HG03354 (cell line): ENCODE measurements around the gene KIF21B.

Experiments used
- ATAC-seq: cut with Tn5 transposase; IDR thresholded peaks from one replicate; pipeline ENCODE4 v1.9.1; 2021; ENCODE audit warnings: mild to moderate bottlenecking; ENCODE audit not compliant: unreplicated experiment, poor library complexity, severe bottlenecking

Gene KIF21B, protein sequence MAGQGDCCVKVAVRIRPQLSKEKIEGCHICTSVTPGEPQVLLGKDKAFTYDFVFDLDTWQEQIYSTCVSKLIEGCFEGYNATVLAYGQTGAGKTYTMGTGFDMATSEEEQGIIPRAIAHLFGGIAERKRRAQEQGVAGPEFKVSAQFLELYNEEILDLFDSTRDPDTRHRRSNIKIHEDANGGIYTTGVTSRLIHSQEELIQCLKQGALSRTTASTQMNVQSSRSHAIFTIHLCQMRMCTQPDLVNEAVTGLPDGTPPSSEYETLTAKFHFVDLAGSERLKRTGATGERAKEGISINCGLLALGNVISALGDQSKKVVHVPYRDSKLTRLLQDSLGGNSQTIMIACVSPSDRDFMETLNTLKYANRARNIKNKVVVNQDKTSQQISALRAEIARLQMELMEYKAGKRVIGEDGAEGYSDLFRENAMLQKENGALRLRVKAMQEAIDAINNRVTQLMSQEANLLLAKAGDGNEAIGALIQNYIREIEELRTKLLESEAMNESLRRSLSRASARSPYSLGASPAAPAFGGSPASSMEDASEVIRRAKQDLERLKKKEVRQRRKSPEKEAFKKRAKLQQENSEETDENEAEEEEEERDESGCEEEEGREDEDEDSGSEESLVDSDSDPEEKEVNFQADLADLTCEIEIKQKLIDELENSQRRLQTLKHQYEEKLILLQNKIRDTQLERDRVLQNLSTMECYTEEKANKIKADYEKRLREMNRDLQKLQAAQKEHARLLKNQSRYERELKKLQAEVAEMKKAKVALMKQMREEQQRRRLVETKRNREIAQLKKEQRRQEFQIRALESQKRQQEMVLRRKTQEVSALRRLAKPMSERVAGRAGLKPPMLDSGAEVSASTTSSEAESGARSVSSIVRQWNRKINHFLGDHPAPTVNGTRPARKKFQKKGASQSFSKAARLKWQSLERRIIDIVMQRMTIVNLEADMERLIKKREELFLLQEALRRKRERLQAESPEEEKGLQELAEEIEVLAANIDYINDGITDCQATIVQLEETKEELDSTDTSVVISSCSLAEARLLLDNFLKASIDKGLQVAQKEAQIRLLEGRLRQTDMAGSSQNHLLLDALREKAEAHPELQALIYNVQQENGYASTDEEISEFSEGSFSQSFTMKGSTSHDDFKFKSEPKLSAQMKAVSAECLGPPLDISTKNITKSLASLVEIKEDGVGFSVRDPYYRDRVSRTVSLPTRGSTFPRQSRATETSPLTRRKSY (N-terminal part only)

DNA sequence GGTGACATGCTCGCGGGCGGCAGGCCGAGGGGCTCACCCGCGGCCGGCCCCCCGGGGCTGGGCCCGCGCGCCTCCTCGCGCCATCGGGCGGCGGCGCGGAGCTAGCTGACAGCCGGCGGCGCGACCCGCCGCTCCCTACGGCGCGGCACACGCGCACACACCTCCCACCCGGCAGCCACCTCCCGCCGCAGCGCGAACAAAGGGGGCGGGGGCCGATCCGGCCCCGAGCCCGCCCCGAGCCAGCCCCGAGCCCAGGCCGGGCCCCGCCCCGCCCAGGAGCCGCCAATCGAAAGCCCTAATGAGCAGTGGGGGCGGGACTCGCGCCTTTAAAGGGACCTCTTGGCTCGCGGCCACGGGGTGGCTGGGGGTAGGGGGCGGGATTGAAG is at the start of gene KIF21B:
Gene KIF21B (minus strand): TSS at position 198 of the 386 bp plus-strand sequence. CDS start 331 bp downstream, outside the sequence.
- ATAC-seq = peak; percentile 65

DNA sequence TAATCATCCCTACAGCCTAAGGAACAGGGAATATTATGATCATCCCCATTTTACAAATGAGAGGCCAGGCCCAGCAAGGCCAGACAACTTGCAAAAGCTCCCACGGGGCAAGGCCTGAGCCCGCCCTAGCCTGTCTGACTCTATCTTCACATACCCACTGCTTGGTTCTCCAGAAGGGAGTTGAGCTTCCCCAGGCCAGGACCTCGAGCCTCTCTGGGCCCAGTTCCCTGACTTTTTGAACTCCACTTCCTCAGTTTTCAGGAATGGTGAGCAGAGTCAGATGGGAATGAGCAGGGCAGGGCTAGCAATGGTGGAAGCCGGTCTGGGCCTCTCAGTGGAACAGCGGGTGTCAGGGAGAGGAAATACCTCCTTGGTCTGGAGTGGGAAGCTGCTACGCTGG is 49.4 kb upstream of the KIF21B start:
- ATAC-seq = no peak

DNA sequence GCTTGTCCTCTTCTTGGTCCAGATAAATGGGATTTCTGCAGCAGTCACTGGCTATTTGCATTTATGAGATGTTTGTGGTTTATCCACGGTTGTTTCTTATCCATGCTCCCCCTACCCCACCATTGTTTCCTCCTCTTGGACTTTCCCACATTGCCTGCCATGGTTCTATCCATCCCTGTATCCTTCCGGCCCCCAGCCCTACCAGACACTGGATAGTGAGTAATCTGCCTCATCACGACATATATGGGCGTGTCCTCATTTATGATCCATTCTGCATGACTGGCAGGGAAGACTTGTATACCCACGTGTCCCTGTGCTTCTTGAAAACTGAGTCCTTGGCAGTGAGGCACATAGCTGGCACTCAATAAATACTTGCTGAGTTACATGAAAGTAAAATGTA is 48.6 kb upstream of the KIF21B start:
- no peak for ATAC-seq

DNA sequence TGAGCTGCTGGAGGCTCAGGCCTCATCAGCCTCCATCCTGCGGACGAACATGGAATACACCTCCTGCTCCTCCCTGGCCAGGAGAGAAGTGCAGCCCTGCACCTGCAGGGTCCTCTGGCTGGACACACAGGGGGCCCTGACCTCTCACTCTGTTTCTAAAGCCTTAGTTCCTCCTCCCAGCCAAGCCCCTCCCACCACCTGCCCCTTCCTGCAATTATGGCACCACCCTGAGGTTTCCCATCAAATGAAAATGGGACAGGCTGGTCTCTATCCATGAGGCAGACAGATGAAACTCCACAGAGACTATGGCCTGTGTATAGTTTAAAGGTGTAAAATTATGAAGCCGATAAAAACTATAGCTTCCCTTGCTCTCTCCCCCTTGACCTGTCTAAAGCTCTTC is 46.1 kb upstream of the KIF21B start:
- ATAC-seq = no peak

DNA sequence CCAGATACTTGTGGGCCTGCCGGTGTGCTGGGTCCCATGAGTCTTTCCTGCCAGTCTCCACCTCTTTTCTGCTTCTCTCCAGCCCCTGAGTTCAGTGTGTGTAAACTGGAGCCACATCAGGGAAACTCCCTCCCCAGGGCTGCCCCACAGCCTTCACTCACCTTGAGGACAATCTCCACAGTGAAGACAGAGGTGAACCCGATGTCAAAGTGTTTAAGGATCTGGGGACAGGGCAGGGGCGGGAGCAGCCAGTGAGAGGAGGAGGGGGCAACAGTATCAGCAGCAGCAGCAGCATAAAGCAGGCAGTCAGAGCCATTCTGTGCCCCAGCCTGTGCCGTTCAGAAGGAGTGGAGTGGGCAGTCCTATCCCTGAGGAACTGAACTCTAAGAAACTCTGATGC is 45.5 kb upstream of the KIF21B start:
- ATAC-seq = no peak

DNA sequence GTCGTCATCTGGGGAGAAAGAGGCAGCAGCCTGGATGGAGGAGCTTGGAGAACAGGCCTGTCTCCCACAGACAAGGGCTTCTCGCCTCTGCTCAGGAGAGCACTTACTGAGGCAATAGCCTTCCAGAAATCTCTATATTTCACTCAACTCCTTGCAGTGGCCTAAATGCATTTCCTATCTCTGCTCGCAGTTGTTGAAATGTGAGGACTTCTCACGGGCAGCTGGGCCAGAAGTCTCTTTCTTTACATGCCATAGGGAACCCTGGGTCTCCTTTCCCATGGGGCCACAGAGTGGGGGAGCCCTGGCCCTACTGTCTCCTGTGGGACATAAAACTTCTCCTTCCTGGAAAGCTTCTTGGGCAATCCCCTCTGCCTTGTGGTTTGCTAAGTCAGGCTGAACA is 43.5 kb upstream of the KIF21B start:
- no peak for ATAC-seq

DNA sequence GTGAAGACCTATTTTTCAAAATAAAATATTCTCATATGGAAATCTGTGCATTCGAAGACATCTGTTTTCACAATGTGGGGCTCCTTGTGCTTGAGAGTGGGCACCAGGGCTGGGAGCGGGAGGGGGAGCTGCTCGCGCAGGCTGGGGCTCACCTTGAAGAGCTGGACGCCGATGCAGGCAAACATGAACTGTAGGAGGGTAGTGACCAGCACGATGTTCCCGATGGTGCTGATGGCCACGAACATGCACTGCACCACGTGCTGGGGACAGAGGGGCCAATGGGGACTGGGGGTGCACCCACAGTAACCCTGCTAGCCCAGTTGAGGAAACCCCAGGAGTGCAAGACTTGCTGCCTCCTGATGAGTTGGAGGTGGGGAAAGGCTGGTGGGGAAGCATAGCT is 42.2 kb upstream of the KIF21B start:
- ATAC-seq = no peak

DNA sequence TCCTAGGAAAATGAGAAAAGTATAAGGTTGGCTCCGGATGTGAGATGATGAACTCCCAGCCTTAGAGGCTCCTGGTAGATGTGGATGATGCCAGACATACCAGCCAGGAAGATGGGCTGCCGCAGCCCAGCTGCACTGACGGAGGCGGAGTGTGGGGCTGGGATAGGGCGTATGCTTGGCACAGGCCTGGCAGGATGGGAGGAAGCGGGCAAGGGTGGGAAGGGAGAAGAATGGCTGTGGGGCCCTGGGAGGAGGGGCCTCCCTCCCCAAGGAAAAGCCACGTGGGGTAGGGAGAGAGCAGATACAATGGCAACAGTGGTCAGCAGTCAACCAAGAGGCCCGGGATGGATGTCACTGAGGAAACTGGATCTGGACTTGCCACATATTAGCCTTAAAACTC is 41.3 kb upstream of the KIF21B start:
- ATAC-seq = no peak

DNA sequence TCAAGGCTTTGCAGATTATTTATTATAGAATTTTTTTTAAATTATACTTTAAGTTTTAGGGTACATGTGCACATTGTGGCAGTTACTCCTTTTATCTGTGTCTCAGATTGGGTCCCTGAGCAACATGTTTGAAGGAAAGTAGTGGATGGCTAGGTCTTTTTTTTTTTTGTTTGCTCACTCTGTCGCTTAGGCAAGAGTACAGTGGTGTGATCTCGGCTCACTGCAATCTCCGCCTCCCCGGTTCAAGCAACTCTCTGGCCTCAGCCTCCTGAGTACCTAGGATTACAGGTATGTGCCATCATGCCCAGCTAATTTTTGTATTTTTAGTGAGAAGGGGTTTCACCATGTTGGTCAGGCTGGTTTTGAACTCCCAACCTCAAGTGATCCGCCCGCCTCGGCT is 39.6 kb upstream of the KIF21B start:
- ATAC-seq = no peak

DNA sequence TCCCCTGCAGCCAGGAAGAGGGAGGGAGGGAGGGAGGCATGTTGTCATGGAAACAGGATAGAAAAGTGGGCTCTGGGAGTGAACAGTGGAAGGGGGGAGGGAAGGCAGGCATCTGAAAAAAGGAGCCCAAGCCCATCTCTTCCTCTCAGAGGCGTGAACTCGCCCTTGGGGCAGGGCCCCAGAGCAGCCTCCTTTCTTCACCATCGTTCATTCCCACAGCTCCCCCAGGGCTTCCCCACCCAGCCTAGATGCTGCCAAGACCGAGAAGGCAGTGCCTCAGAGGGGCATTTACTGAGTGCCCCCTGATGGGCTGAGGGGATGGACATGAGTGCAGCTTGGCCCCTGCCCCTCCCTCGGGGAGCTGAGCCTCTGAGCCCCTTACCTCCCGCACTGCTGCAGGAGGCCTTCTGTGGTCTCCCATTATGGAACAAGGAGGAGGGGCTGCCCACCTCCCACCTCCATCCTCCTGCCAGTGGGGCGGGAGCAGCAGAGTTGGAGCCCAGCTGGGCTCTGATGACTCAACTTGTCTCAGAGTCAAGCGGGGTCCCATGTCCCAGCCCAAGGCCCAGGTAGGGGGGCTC is 39.1 kb upstream of the KIF21B start:
- no peak for ATAC-seq

DNA sequence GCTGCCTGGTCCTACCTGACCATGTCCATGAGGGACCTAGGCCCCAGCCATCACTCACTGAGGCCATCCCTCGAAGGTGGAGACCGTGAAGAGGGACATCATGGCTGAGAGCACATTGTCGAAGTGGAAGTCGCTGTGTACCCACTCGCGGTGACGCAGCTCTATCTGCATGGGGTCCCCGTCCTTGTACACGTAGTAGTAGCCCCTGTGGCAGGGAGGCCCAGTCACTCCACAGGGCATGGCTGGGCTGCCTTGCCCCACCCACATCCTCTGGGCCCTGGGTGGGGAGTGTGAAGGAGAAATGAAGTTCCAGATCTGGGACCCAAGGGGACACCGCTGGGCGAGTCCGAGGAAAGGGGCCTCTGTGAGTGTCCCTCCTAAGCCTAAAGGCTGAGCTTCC is 38.4 kb upstream of the KIF21B start:
- ATAC-seq = no peak

DNA sequence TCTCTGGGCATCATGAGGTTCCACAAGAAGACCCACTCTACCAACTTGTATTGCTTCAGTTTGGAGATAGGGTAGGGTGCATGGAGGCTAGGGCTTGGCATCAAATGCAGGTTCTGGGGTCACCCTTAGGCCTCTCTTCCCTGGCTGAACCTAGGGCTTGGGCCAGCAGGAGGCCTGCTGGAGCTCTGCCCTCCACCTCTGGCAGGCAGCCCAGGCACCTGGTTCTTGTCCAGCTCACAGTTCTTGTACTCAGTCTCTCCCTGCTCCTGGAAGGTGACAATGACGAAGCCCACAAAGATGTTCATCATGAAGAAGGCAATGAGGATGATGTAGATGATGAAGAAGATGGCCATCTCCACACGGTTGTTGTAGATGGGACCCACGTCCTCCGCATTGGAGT is 37.5 kb upstream of the KIF21B start:
- no peak for ATAC-seq

DNA sequence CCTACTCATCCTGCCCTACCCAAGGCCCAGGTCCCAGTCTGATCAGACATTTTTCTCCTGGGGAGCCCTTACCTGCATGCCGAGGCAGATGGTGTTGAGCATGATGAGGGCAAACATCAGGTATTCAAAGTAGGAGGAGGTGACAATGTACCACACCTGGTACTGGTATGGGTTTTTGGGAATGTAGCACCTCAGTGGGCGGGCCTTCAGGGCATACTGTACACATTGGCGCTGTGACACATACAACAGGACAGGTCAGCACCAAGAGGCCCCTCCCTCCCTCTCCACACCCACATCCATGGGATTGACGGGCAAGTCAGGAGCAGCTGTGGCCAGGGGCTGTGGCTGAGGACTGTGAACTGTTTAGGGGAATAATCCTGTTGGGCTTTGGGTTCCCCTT is 37.1 kb upstream of the KIF21B start:
- ATAC-seq = no peak

DNA sequence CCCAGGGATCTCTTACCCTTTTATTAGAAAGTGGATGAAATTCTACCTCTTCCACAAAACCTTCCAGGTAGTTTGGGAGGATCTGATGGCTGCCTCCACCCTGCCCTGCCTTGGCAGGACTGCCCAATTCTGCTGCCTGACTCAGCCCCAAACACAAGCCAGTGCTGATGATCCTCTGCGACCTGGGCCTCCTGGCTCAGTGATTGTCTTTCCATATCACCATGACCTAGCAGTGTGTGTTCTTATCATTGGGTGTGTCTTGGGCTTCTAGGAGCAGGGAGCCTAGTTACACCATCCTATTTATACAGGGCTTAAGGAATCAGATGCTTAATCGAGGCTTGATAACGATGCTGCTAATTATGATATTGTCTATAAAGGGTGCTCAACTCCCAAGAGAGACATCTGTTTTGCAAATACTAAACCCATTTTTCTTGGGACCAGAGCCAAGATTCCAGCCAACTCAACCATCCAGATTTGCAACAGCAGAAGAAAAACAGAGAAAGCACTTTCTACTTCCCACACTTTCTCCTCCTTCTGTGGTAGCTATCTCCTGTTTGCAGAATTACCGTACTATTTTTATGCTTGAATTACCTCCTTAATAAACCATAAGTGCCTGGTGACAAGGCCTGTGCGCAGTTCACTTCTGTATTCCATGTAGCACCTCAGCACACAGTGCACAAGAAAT is 36.5 kb upstream of the KIF21B start:
- no peak for ATAC-seq

DNA sequence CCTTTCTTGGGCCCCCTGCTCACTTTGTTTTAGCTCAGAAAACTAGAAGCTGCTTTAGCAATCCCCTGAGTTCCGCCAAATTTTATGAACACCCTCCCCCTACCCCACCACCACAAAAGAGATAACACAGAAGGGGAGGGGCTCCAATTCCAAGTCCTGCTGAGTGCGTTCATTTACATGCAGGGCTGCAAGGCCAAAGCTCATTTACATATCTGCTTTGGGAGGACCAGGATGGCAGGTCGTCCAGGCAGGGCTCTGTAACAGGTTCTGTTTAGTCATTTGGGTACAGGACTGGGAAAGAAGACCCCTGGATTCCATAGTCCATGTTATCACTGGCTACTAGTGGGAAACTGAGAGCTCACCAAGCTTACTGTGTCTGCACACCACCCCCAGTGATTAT is 35.9 kb upstream of the KIF21B start:
- no peak for ATAC-seq

DNA sequence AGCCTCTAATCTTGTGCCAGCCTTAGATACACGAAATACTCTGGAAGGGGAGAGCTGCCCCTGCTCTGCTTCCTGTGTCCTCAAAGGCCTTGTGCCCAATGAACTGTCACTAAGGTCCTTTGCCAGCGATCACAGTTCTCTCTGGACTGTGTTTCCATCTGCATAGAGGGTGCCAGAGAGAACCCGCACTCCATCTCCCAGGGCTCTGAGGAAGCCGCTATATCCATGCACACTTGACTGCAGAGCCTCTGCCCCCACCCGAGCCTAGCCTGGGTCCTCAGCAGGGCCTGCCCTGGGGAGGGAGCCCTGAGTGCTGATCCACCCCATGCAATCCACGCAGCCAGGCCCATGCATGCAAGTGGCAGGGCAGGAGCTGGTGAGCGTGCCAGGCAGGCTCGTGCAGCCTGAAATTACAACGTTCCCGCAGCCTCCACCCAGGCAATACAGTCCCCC is 30.6 kb upstream of the KIF21B start:
- ATAC-seq = no peak

DNA sequence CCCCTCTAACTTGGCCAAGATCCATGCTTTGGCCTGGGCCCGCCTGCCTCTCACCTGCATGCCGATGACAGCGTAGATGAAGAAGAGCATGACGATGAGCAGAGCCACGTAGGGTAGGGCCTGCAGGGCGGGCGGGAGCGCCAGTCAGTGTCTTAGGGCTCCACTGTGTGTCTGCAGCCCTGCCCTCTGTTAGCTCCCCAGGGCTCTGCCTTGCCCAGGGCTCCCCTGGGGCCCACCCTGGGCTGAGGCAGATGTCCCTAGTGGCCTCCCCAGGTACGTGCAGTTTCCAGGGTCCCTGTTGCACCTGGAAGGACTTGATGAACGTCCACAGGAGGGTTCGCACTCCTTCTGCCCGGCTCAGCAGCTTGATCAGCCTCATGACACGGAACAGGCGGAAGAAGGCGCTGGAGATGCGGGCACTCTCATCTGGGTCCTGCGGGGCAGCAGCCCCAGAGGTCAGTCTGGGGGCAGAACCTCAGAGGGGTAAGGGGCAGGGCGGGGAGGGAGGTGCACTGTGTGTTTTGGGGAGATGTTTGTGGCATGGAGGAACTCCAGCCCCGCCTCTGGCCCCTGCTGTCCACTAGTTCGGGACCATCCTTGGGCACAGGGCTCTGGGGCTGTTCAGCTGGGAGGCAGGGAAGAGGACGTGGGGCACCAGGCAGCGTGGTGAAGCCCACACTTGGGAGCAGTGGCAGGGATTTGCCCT is 29.8 kb upstream of the KIF21B start:
- no peak for ATAC-seq

DNA sequence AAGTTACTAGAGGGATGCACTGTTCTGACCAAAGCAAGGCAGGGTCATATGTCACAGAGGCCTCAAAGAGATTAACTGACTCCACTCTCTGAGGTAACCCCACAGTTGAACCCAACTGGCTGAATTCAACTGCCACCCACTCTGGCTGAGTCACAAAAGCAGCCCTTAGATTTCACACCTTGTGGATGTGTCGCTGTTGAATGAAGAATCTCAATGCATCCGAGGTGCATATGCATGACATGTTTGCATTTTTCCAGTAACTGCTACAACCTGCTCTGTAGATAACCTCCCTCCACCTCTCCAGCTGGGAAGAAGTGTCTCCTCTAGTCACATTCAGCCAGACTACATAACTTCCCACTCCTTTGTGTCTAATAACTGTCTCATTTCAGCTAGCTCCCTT is 27.9 kb upstream of the KIF21B start:
- ATAC-seq = no peak
